K562 (cell line): Measurements from ENCODE around the gene PTP4A2. TPM values are rescaled to one million over a fixed set of nuclear protein-coding genes. Genes with fewer than 3 reads are reported as not detected.

Experiments used
- ATAC-seq: fragments of 200-7000 bp; cut with Tn5 transposase; 3 replicates; pipeline ENCODE4 v1.9.1; 2020; ENCODE audit warnings: moderate library complexity
- BruUV-seq: library from RNA; stranded (reverse); fragments of 400-500 nt; replicated peaks from 2 replicates; lab custom pipeline; 2021; lab: Mats Ljungman, UMichigan
- CTCF ChIA-PET: fragments of 300-600 bp; formaldehyde crosslinking; extraction: SDS; loops from one replicate; lab custom pipeline; 2021; ENCODE audit warnings: low intra/inter-chr PET ratio; lab: Yijun Ruan, JAX
- POLR2A ChIA-PET: fragments of 300-600, 350-650 bp; sonication (Branson Sonifier 250); formaldehyde crosslinking; extraction: SDS; loops from one replicate; lab custom pipeline; 2021; ENCODE audit warnings: antibody characterized with exemption, inconsistent platforms; lab: Yijun Ruan, JAX
- DNase-seq, 4 experiments: peaks; one replicate each; pipeline versions ENCODE4 v3.0.0 to v3.0.0-alpha.2; 2011 to 2018; ENCODE audit warnings: low spot score in 3 of 4, mixed read lengths in 3 of 4; ENCODE audit errors: extremely low read depth in 1 of 4
- FAIRE-seq: peaks from 2 replicates; lab custom pipeline; 2011; peaks lifted over from hg19 to GRCh38; lab: Jason Lieb, UNC
- H2AFZ ChIP-seq: 2 replicates; pipeline ENCODE4 v1.6.0; 2011; ENCODE audit warnings: low read depth, low read length, control low read depth, inconsistent platforms
- H3K27ac ChIP-seq: fragments of 200-600 bp; 3 replicates; pipeline ENCODE4 v1.8.0; 2011; ENCODE audit warnings: low read depth, mild to moderate bottlenecking, control low read depth, inconsistent platforms, low read length, moderate library complexity, mixed read lengths; ENCODE audit errors: extremely low read depth
- H3K27me3 ChIP-seq, 2 experiments: fragments of 300-600 bp in 1 of 2; 2 replicates in 1 of 2; 3 replicates in 1 of 2; pipeline versions ENCODE4 v1.6.0 to v1.8.0; 2011; ENCODE audit warnings: inconsistent platforms in 2 of 2, low read length in 2 of 2, mild to moderate bottlenecking in 1 of 2, mixed read lengths in 1 of 2, moderate library complexity in 1 of 2; ENCODE audit not compliant: control insufficient read depth in 2 of 2, insufficient read depth in 2 of 2
- H3K36me3 ChIP-seq: fragments of 300-600 bp; 3 replicates; pipeline ENCODE4 v1.8.0; 2011; ENCODE audit warnings: mild to moderate bottlenecking, low read length, inconsistent platforms; ENCODE audit not compliant: control insufficient read depth, insufficient read depth
- H3K4me1 ChIP-seq, 2 experiments: fragments of 200-600 bp in 1 of 2; replicated peaks in 1 of 2; 2 replicates in 1 of 2; 3 replicates in 1 of 2; pipeline versions ENCODE4 v1.5.1 to v1.8.0; 2011; ENCODE audit warnings: inconsistent platforms in 2 of 2, low read length in 2 of 2, mild to moderate bottlenecking in 1 of 2, mixed read lengths in 1 of 2, moderate library complexity in 1 of 2; ENCODE audit not compliant: control insufficient read depth in 2 of 2, insufficient read depth in 2 of 2
- H3K4me2 ChIP-seq: 2 replicates; pipeline ENCODE4 v1.6.1; 2011; ENCODE audit warnings: low read length, control low read depth, inconsistent platforms, mixed read lengths; ENCODE audit not compliant: insufficient read depth
- H3K4me3 ChIP-seq: fragments of 200-600 bp; sonication (generic), shearing (Covaris generic); 2 replicates; pipeline ENCODE4 v1.5.1; 2016; ENCODE audit warnings: control low read depth, inconsistent platforms
- H3K79me2 ChIP-seq: fragments of 200-600 bp; 3 replicates; pipeline ENCODE4 v1.8.0; 2011; ENCODE audit warnings: low read length, inconsistent platforms; ENCODE audit not compliant: control insufficient read depth, insufficient read depth
- H3K9ac ChIP-seq, 2 experiments: 2 replicates each; pipeline versions ENCODE4 v1.6.0 to v1.6.1; 2011; ENCODE audit warnings: low read depth in 2 of 2, low read length in 2 of 2, control low read depth in 1 of 2, inconsistent platforms in 1 of 2, mild to moderate bottlenecking in 1 of 2, mixed read lengths in 1 of 2; ENCODE audit not compliant: insufficient read depth in 1 of 2
- H3K9me1 ChIP-seq: one replicate; pipeline ENCODE4 v1.6.0; 2011; ENCODE audit warnings: inconsistent platforms, mild to moderate bottlenecking, low read length, moderate library complexity; ENCODE audit not compliant: control insufficient read depth, insufficient read depth
- H3K9me3 ChIP-seq: replicated peaks from 2 replicates; pipeline ENCODE4 v1.5.1; 2011; ENCODE audit warnings: low read depth, low read length, inconsistent platforms; ENCODE audit not compliant: control insufficient read depth, insufficient read depth
- H4K20me1 ChIP-seq: replicated peaks from 2 replicates; pipeline ENCODE4 v1.6.1; 2011; ENCODE audit warnings: low read length, inconsistent platforms, mixed read lengths; ENCODE audit not compliant: control insufficient read depth, insufficient read depth
- ARID3B ChIP-seq: fragments of 250-450 bp; sonication (Bioruptor Pico); IDR thresholded peaks from 2 replicates; pipeline ENCODE4 v1.4.0; 2020; ENCODE audit warnings: borderline replicate concordance
- DDX20 ChIP-seq: fragments of 450-650 bp; IDR thresholded peaks from 2 replicates; pipeline ENCODE4 v1.6.1; 2016; ENCODE audit warnings: missing genetic modification characterization, low read depth, mild to moderate bottlenecking, missing compliant biosample characterization, moderate library complexity
- ETV1 ChIP-seq: fragments of 450-650 bp; conservative IDR thresholded peaks from 2 replicates; pipeline ENCODE4 v1.6.1; 2016; ENCODE audit warnings: missing genetic modification characterization, control low read depth, low read depth, missing compliant biosample characterization
- HDGF ChIP-seq: fragments of 450-650 bp; IDR thresholded peaks from 2 replicates; pipeline ENCODE4 v1.6.1; 2016
- JUN ChIP-seq, 2 experiments: sonication (generic) in 1 of 2; formaldehyde crosslinking in 1 of 2; IDR thresholded peaks; 2 replicates each; pipeline versions ENCODE4 v1.6.1 to v1.8.0; 2012 to 2022; ENCODE audit warnings: borderline replicate concordance in 2 of 2, mild to moderate bottlenecking in 2 of 2, improper control_type of control experiment in 1 of 2, low read depth in 1 of 2, low read length in 1 of 2, missing genetic modification reagents in 1 of 2
- MEF2A ChIP-seq: IDR thresholded peaks from 2 replicates; pipeline ENCODE4 v1.6.1; 2011; ENCODE audit warnings: low read depth, mild to moderate bottlenecking, low read length, moderate library complexity; ENCODE audit not compliant: control insufficient read depth
- NCOA4 ChIP-seq: fragments of 450-650 bp; IDR thresholded peaks from 2 replicates; pipeline ENCODE4 v1.6.1; 2018; ENCODE audit warnings: mild to moderate bottlenecking; ENCODE audit not compliant: partially characterized antibody
- NR2F6 ChIP-seq: fragments of 450-650 bp; formaldehyde crosslinking; IDR thresholded peaks from 2 replicates; pipeline ENCODE4 v1.4.0; 2020; ENCODE audit warnings: mild to moderate bottlenecking
- RBFOX2 ChIP-seq: fragments of 200-400 bp; formaldehyde crosslinking; IDR thresholded peaks from 2 replicates; pipeline ENCODE4 v1.6.1; 2017; ENCODE audit warnings: low read depth, mild to moderate bottlenecking, low read length, moderate library complexity
- ZFP36 ChIP-seq: fragments of 150-350 bp; IDR thresholded peaks from 2 replicates; pipeline ENCODE4 v1.6.1; 2018; ENCODE audit warnings: low read length, low read depth; ENCODE audit not compliant: partially characterized antibody
- ZNF124 ChIP-seq: sonication (generic); formaldehyde crosslinking; IDR thresholded peaks from 2 replicates; pipeline ENCODE4 v1.8.1; 2022; ENCODE audit warnings: missing genetic modification reagents
- ZNF23 ChIP-seq: fragments of 250-450 bp; sonication (Bioruptor Pico); IDR thresholded peaks from 2 replicates; pipeline ENCODE4 v1.4.0; 2020; ENCODE audit warnings: mild to moderate bottlenecking
- ZNF766 ChIP-seq: fragments of 200-800 bp; sonication (Bioruptor generic); conservative IDR thresholded peaks from 2 replicates; pipeline ENCODE4 v1.6.1; 2016; ENCODE audit warnings: missing genetic modification characterization, missing compliant biosample characterization
- WGBS: fragments of 100-300 bp; shearing (Covaris generic); methylation state at CpG from one replicate; pipeline ENCODE4 v1.1.6; 2016; ENCODE audit warnings: low coverage, mixed read lengths; ENCODE audit not compliant: insufficient coverage; ENCODE audit errors: missing lambda C conversion rate; 5-methylcytosine and 5-hydroxymethylcytosine counted together
- in situ Hi-C: fragments of 300-500 bp; cut with MboI; formaldehyde crosslinking; loops from 4 replicates; pipeline ENCODE4 v1.15.0; 2018; ENCODE audit warnings: inconsistent platforms, mixed read lengths
- intact Hi-C: fragments of 100-400 bp; cut with micrococcal nuclease; formaldehyde crosslinking; loops from 2 replicates; pipeline ENCODE4 v1.14.2; 2022
- polyA plus RNA-seq, 8 experiments: library from polyadenylated mRNA; depleted of rRNA in 4 of 8; stranded (reverse) in 5 of 8; unstranded in 3 of 8; fragments of >200 nt; fragmentation: Nextera tagmentation in 2 of 8; fragmentation: Illumina TruSeq in 1 of 8; extraction: Ambion mirVana in 2 of 8; extraction: Trizol in 1 of 8; gene quantifications; 2 replicates each; pipeline versions ENCODE4 v1.2.1 to v1.2.3, GENCODE V29; 2011 to 2014; ENCODE audit warnings: inconsistent platforms in 1 of 8, missing spikeins in 1 of 8
- total RNA-seq, 7 experiments: library from RNA; depleted of rRNA in 6 of 7; stranded (reverse); fragments of >200 nt in 6 of 7; fragmentation: Illumina TruSeq in 2 of 7; extraction: Trizol in 2 of 7; gene quantifications; 2 replicates each; pipeline versions ENCODE4 v1.2.1 to v1.2.3, GENCODE V29; 2011 to 2021; ENCODE audit warnings: low replicate concordance in 1 of 7
- TF ChIP-seq, protein P1 (sequence below), 2 experiments: fragments of 200-800 bp in 1 of 2; sonication (Bioruptor generic) in 1 of 2; sonication (generic) in 1 of 2; formaldehyde crosslinking in 1 of 2; IDR thresholded peaks in 1 of 2; conservative IDR thresholded peaks in 1 of 2; 2 replicates each; pipeline versions ENCODE4 v1.5.0 to v1.6.1; 2016 to 2020; ENCODE audit warnings: missing compliant biosample characterization in 1 of 2, missing genetic modification characterization in 1 of 2, missing genetic modification reagents in 1 of 2
- TF ChIP-seq, protein P2 (sequence below): sonication (generic); formaldehyde crosslinking; IDR thresholded peaks from 2 replicates; pipeline ENCODE4 v1.8.0; 2022; ENCODE audit warnings: mild to moderate bottlenecking, missing genetic modification reagents

PTP4A2 gene
- total and polyA plus RNA-seq, 9 of the 15 experiments (the other 6 are each of a cell fraction or from before 2014, with no cell fraction given), result 197 to 870 (median 480) TPM

DNA sequence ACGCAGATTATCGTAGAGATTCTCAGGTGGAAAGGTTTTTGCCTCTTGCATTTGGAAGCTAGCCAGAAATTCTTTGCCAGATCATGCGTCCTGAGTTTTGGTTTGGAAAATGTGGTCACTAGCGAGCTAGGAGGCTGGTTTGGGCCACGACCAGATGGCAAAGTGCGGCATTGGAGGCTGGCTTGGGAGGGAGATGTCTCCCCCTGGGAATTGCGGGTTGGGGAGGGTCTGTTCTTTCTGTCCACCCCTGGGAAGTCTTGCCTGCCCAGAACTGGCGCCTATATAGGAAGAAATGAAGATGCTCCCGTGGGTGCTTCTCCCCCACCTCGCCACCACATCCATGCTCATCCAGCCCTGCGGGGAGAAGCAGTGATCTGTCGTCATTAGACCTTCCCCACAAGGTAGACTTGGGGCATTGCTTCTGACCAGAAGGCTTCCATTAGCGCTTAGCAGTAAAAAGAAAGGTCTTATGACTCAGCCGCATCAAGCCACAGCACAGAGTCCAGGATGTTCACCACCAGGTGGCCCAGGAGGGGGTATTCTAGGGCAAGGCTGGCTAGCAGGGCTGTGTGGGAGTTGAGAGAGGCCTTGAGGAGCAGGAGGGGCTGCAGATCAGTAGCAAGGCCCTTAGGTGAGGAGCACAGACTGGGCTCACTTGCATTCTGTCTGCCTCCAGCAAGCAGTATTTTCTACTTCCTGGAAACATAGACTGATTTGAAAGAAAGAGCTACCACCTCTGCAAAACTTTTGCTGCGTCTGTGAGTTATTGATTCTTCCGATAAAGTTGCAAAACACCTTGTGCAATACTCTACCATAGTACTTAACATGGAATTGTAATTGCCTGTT, 1.5 kb upstream of the PTP4A2 start:
- Histone ChIP-seq H4K20me1 (peaks cover 28% of the 10 kb centered on the region), H3K9ac (peak overlapping the region; percentile 63 to 81), H3K9me1 (no peaks in the 10 kb centered on the region), H3K27me3 (no peaks in the 10 kb centered on the region), H3K9me3 (no peaks in the 10 kb centered on the region), H3K79me2 (peaks cover 42% of the 10 kb centered on the region), H3K36me3 (peaks cover 19% of the 10 kb centered on the region), H2AFZ (peak overlapping the region; percentile 96), H3K4me3 (no peak overlapping the region), H3K4me1 (peaks cover 50% of the 10 kb centered on the region in 2 experiments), H3K4me2 (peak overlapping the region; percentile 75), H3K27ac (peak overlapping the region; percentile 87)
- POLR2A ChIA-PET, result interaction anchor here (0.8 to 9.6 kb wide), 8 partner anchors 9 to 38 kb away, joined by 3 to 132 read pairs (median 6); no protein-coding TSS in a partner anchor
- FAIRE-seq (peak; percentile 90), ATAC-seq (peak; percentile 59), DNase-seq (peak; percentile 75 to 96 (median 81))
- CTCF ChIA-PET, result interaction anchor here (0.7 to 4.1 kb wide), 2 partner anchors 20 to 24 kb away, joined by 5 to 28 read pairs; no protein-coding TSS in a partner anchor
- no TSS peak for BruUV-seq
- in situ Hi-C loops, result no loop called here
- 8% methylated on average over 16 of the region's 16 CpGs for WGBS
- intact Hi-C loops, result loop anchor here (1.0 to 5.0 kb wide), 4 partner anchors 17 to 122 kb away; partner anchors contain the start of gene SPOCD1
- peak; percentile 81 for TF ChIP-seq ZNF766 (CRISPR knock-in tag)
- no peak for TF ChIP-seq NR2F6 (CRISPR knock-in tag)
- TF ChIP-seq, protein P1, sequence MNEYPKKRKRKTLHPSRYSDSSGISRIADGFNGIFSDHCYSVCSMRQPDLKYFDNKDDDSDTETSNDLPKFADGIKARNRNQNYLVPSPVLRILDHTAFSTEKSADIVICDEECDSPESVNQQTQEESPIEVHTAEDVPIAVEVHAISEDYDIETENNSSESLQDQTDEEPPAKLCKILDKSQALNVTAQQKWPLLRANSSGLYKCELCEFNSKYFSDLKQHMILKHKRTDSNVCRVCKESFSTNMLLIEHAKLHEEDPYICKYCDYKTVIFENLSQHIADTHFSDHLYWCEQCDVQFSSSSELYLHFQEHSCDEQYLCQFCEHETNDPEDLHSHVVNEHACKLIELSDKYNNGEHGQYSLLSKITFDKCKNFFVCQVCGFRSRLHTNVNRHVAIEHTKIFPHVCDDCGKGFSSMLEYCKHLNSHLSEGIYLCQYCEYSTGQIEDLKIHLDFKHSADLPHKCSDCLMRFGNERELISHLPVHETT (CRISPR knock-in tag; conservative IDR thresholded peaks at IDR 0.05 in 1 of 2, IDR thresholded peaks at IDR 0.05 in 1 of 2), result peak in 1 of 2 experiments; percentile 87; a peak in 1 of 4 replicates
- TF ChIP-seq ZNF124, result no peak
- TF ChIP-seq JUN (IDR thresholded peaks at IDR 0.05; ENCODE audit: borderline replicate concordance, low read depth, low read length), result peak; percentile 90
- TF ChIP-seq JUN (CRISPR knock-in tag; IDR thresholded peaks at IDR 0.05; ENCODE audit: borderline replicate concordance), result 0 out of 2 replicates have a peak, but pooled peaks have one; percentile 24
- TF ChIP-seq ARID3B (CRISPR knock-in tag), result no peak
- TF ChIP-seq ZNF23 (CRISPR knock-in tag), result no peak
- peak; percentile 22; the same call in 1 of the 2 replicates for TF ChIP-seq MEF2A
- TF ChIP-seq HDGF, result no peak
- TF ChIP-seq ZFP36, result peak; percentile 59
- TF ChIP-seq, protein P2, sequence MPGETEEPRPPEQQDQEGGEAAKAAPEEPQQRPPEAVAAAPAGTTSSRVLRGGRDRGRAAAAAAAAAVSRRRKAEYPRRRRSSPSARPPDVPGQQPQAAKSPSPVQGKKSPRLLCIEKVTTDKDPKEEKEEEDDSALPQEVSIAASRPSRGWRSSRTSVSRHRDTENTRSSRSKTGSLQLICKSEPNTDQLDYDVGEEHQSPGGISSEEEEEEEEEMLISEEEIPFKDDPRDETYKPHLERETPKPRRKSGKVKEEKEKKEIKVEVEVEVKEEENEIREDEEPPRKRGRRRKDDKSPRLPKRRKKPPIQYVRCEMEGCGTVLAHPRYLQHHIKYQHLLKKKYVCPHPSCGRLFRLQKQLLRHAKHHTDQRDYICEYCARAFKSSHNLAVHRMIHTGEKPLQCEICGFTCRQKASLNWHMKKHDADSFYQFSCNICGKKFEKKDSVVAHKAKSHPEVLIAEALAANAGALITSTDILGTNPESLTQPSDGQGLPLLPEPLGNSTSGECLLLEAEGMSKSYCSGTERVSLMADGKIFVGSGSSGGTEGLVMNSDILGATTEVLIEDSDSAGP (CRISPR knock-in tag), result no peak
- TF ChIP-seq DDX20 (tag), result no peak
- TF ChIP-seq RBFOX2, result peak; percentile 63; the same call in 1 of the 2 replicates
- TF ChIP-seq NCOA4, result no peak
- TF ChIP-seq ETV1 (tag), result peak; percentile 50
